Activated CD8-positive, alpha-beta T cell treated with anti-CD3 and anti-CD28 coated beads, Interleukin-2, amount 10 ng/mL, durations not matched to agents 7 days and 5 days (primary cell): Measurements from ENCODE around the gene STX5. TPM values are rescaled to one million over a fixed set of nuclear protein-coding genes. Genes with fewer than 3 reads are reported as not detected.

ENCODE experiments used
- ATAC-seq: fragments of 150-1000 bp; cut with Tn5 transposase; one replicate; pipeline ENCODE4 v1.10.0; 2021; ENCODE audit warnings: moderate library complexity
- CTCF ChIA-PET: fragments of 350-600 bp; sonication (Branson Sonifier 250); formaldehyde crosslinking; loops from one replicate; lab custom pipeline; 2021; ENCODE audit warnings: antibody characterized with exemption; lab: Charles Lee
- POLR2A ChIA-PET: fragments of 350-600 bp; sonication (Branson Sonifier 250); formaldehyde crosslinking; loops from one replicate; lab custom pipeline; 2021; ENCODE audit warnings: antibody characterized with exemption; lab: Charles Lee
- DNase-seq: peaks from one replicate; pipeline ENCODE4 v3.0.0-alpha.2; 2020
- H3K27ac Mint-ChIP-seq: one replicate; pipeline ENCODE4 v1.8.0; 2021; ENCODE audit warnings: mild to moderate bottlenecking, mixed read lengths
- H3K27me3 Mint-ChIP-seq: one replicate; pipeline ENCODE4 v1.8.0; 2021; ENCODE audit warnings: low read depth, mixed read lengths
- H3K36me3 Mint-ChIP-seq: one replicate; pipeline ENCODE4 v1.8.0; 2021; ENCODE audit warnings: low read depth, mixed read lengths
- H3K4me1 Mint-ChIP-seq: one replicate; pipeline ENCODE4 v1.8.0; 2021; ENCODE audit warnings: low read depth, mixed read lengths
- H3K4me3 Mint-ChIP-seq: one replicate; pipeline ENCODE4 v1.8.0; 2021; ENCODE audit warnings: mild to moderate bottlenecking, mixed read lengths
- H3K9me3 Mint-ChIP-seq: one replicate; pipeline ENCODE4 v1.8.0; 2022; ENCODE audit warnings: mixed read lengths; ENCODE audit not compliant: insufficient read depth
- total RNA-seq, 2 experiments: library from RNA; stranded (reverse); gene quantifications; one replicate each; pipeline ENCODE4 v1.2.3, GENCODE V29; 2021

STX5 gene
- total RNA-seq, 2 experiments from 2014 or later: 30.4 to 32.7 TPM

DNA sequence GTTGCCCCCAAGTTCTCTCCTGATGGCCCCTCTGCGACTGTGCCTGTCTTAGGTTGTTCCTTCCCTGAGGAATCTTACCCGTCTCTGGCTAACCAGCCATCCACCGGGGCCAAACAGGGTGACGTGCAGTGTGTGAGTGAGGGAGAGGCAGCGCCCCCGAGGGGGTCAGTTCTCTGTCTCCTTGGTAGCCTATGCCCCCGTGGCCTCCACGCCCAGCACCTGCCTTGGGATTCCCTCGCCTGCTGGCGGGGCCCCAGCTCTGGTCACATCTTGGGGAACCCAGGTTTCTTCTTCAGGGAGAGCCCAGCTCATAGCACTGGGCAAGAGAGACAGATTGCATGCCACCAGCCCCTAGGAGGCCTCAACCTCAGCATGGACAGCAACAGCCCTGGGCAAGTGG, 32.4 kb downstream of the STX5 start:
- ChIA-PET CTCF (interaction anchor here (0.6 to 1.8 kb wide), 2 partner anchors 9 to 14 kb away, joined by 3 to 5 read pairs; no protein-coding TSS in a partner anchor), POLR2A (interaction anchor here (2.5 to 2.8 kb wide), 2 partner anchors 9 to 42 kb away, joined by 12 to 21 read pairs; no protein-coding TSS in a partner anchor)
- Mint-ChIP-seq H3K9me3 (no peaks in the 10 kb centered on the region), H3K36me3 (peaks cover 81% of the 10 kb centered on the region), H3K4me3 (no peak overlapping the region), H3K27me3 (no peaks in the 10 kb centered on the region), H3K4me1 (peaks cover 18% of the 10 kb centered on the region), H3K27ac (no peak overlapping the region)
- ATAC-seq: no peak
- no peak for DNase-seq

DNA sequence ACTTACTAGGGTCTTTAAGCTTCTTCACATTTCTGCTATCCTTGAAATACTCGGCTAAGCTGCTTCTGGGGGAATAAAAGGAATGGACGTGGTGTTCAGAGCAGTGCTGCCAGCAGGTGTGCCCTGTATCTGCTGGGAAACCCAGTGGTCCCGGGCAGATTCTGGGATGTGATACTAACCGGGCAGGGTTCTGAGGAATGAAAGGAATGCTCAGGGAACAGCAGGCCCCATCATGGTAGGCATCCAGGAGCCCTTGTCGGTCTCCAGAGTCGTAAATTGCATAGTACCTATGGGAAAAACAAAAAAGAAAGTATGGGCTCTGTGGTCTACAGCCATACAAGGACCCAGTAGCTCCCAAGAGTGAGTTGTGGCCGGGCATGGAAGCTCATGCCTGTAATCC, 35.6 kb downstream of the STX5 start:
- H3K4me3 Mint-ChIP-seq: no peak overlapping the region
- H3K27me3 Mint-ChIP-seq: no peaks in the 10 kb centered on the region
- ChIA-PET CTCF (interaction anchor here (4.2 kb wide), 1 partner anchor 10 kb away, joined by 23 read pairs; the partner anchor contains the start of gene TMEM179B), POLR2A (interaction anchor here (0.8 to 4.1 kb wide), 4 partner anchors 9 to 60 kb away, joined by 3 to 31 read pairs (median 5); partner anchors contain the start of genes NXF1, TMEM179B and WDR74)
- ATAC-seq (no peak), DNase-seq (no peak)
- peaks cover 78% of the 10 kb centered on the region for H3K36me3 Mint-ChIP-seq
- H3K27ac Mint-ChIP-seq: no peak overlapping the region
- peaks cover 11% of the 10 kb centered on the region for H3K4me1 Mint-ChIP-seq
- H3K9me3 Mint-ChIP-seq: no peaks in the 10 kb centered on the region

DNA sequence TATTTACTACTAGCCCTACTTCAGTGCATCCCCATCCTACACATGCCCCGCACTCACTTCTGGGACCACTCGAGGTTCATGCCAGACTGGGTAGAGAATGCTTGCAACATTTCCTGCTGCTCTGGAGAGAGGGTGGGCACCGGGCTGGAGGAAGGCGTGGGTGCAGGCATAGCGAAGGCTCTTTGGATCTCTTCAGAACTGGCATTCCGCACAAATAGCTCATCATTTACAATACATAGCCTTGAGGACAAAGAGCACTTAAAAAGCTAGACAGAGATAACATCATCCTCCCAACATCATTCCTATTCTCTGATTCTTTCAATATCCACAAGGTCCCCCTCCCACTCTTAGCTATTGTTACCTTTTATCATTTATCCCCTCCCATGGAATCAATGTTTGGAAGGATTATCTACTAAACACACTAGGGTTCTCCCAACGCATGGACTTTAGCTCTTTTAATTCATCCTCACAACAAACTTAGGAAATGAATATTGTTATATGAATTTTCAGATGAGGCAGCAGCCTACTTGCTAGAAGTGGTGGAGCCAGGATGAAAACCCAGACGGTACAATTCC, 37.6 kb downstream of the STX5 start:
- ChIA-PET POLR2A (interaction anchor here (0.8 to 4.1 kb wide), 5 partner anchors 9 to 62 kb away, joined by 3 to 31 read pairs (median 5); partner anchors contain the start of genes NXF1, WDR74 and ZBTB3), CTCF (interaction anchor here (0.9 to 4.2 kb wide), 5 partner anchors 8 to 113 kb away, joined by 3 to 23 read pairs (median 3); partner anchors contain the start of genes TMEM179B and WDR74)
- Mint-ChIP-seq H3K4me3 (peak overlapping the region; percentile 10), H3K27ac (no peak overlapping the region), H3K9me3 (no peaks in the 10 kb centered on the region), H3K27me3 (no peaks in the 10 kb centered on the region), H3K4me1 (peaks cover 28% of the 10 kb centered on the region), H3K36me3 (peaks cover 84% of the 10 kb centered on the region)
- no peak for ATAC-seq
- no peak for DNase-seq

DNA sequence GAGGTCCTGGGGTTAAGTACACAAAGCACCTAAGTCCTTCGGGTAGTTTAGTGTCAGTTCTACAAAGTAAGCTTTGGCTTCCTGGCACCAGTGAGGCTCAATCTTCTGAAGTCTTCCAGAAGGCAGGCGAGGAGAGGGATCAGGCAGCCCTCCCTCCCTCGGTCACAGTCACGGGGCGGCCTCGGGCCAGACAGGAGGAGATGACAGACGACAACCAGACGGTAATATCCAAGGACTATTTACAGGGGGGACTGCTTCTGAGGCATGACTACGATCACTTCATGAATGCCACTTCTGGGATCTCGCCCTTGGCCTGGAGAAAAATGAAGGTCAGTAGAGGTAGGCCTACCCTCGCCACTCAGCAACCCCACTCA, 39.7 kb downstream of the STX5 start:
- ATAC-seq (peak; percentile 8), DNase-seq (no peak)
- H3K4me1 Mint-ChIP-seq: peaks cover 44% of the 10 kb centered on the region
- peak overlapping the region; percentile 88 for H3K4me3 Mint-ChIP-seq
- CTCF ChIA-PET: interaction anchor here (1.0 to 1.6 kb wide), 2 partner anchors 64 to 89 kb away, joined by 3 to 4 read pairs; partner anchors contain the start of gene SLC3A2
- no peaks in the 10 kb centered on the region for H3K27me3 Mint-ChIP-seq
- POLR2A ChIA-PET: interaction anchor here (0.9 to 7.8 kb wide), 9 partner anchors 9 to 146 kb away, joined by 3 to 190 read pairs (median 5); partner anchors contain the start of genes GANAB, NXF1, STX5 and WDR74
- H3K9me3 Mint-ChIP-seq: no peaks in the 10 kb centered on the region
- H3K36me3 Mint-ChIP-seq: peaks cover 85% of the 10 kb centered on the region
- peak overlapping the region; percentile 93 for H3K27ac Mint-ChIP-seq

DNA sequence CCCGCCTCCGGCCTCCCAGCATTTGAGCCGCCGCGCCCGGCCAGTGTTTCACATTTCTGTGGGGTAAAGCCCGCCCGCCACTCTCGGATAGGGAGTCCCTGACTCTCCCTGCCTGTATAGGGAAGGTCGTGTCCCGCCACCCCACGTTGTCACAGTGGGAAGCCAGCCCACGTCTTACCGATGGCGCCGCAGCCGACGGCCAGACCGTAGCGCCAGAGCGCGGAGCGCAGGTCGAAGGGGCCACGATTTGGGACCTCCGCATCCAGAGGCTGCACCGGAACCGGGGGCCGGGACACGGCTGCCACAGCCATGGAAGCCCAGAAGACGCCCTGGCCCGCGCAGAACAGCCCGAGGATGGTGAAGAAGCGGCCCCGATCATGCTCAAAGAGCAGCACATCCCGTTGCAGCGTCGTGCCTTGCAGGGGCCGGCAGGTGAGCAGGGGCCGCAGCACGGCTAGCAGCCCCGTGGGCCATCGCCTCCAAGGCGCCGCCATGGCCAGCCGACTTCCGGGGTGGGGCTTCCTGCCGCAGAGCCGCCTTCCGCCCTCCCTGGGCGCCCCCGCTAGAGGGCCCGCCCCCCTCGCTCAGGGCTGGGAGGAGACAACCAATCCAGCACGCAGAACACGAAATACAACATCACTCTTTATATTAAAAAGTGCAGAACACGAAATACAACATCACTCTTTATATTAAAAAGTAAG, 40.2 kb downstream of the STX5 start, which contains the start of gene TMEM223:
Gene TMEM223 (minus strand): TSS at position 506 of the 701 bp plus-strand sequence. CDS start 12 bp downstream, at position 494.
- POLR2A ChIA-PET: interaction anchor here (0.8 to 7.8 kb wide), 13 partner anchors 9 to 181 kb away, joined by 3 to 190 read pairs (median 6); partner anchors contain the start of genes GANAB, HNRNPUL2, NXF1 and STX5
- peaks cover 44% of the 10 kb centered on the region for H3K4me1 Mint-ChIP-seq
- peaks cover 82% of the 10 kb centered on the region for H3K36me3 Mint-ChIP-seq

DNA sequence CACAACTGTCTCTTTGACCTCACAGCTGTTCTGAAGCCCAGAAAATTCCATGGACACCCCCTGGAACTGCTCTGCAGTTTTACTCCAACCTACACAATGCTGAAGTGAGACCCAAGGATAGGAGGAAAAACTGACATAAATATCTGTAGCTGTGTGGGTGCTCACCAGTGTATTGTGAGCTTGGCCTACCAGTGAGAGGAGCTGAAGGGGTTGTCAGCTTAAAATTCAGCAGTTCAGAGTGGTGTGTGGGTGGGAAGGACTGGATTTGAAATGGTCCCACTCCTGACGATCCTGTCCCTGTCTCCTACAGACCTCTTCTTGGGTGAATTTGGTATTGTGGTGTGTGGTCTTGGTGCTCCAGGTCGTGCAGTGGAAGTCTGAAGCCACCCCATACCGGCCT, 42.3 kb downstream of the STX5 start:
- DNase-seq (no peak), ATAC-seq (no peak)
- ChIA-PET CTCF (interaction anchor here (0.7 to 7.9 kb wide), 11 partner anchors 11 to 247 kb away, joined by 3 to 144 read pairs (median 4); partner anchors contain the start of genes C11orf98, CSKMT, HNRNPUL2 and SLC3A2), POLR2A (interaction anchor here (0.8 to 7.8 kb wide), 10 partner anchors 11 to 124 kb away, joined by 4 to 190 read pairs (median 10); partner anchors contain the start of genes C11orf98, CSKMT, NXF1 and SLC3A2)
- H3K4me3 Mint-ChIP-seq: peak overlapping the region; percentile 96
- H3K9me3 Mint-ChIP-seq: no peaks in the 10 kb centered on the region
- no peaks in the 10 kb centered on the region for H3K27me3 Mint-ChIP-seq
- H3K36me3 Mint-ChIP-seq: peaks cover 73% of the 10 kb centered on the region
- peak overlapping the region; percentile 98 for H3K27ac Mint-ChIP-seq
- peaks cover 54% of the 10 kb centered on the region for H3K4me1 Mint-ChIP-seq

More for the DNA sequence above, 40.2 kb downstream of the STX5 start, which contains the start of gene TMEM223:
- CTCF ChIA-PET: interaction anchor here (0.7 to 1.9 kb wide), 4 partner anchors 9 to 71 kb away, joined by 3 to 5 read pairs (median 4); partner anchors contain the start of gene HNRNPUL2
- no peaks in the 10 kb centered on the region for H3K9me3 Mint-ChIP-seq
- no peaks in the 10 kb centered on the region for H3K27me3 Mint-ChIP-seq
- peak within 1 kb of the TSS; percentile 93 for H3K27ac Mint-ChIP-seq
- H3K4me3 Mint-ChIP-seq: peak within 1 kb of the TSS; percentile 88
- ATAC-seq (peak; percentile 78), DNase-seq (peak; percentile 94)

DNA sequence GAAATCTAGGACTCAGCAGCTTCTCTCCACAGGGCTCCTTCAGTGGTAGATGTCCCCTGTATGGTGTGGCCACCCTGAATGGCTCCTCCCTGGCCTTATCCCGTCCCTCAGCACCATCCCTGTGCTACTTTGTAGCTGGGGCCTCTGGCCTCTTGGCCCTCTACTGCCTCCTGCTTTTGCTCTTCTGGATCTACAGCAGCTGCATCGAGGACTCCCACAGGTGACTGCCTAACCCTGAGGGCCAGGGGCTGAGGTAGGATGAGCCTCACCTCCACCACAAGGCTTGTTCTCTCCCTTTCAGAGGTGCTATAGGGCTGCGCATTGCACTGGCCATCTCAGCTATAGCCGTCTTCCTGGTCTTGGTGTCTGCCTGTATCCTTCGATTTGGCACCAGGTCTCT, 42.9 kb downstream of the STX5 start:
- peaks cover 54% of the 10 kb centered on the region for H3K4me1 Mint-ChIP-seq
- peaks cover 67% of the 10 kb centered on the region for H3K36me3 Mint-ChIP-seq
- no peaks in the 10 kb centered on the region for H3K9me3 Mint-ChIP-seq
- POLR2A ChIA-PET: interaction anchor here (0.6 to 7.8 kb wide), 12 partner anchors 13 to 124 kb away, joined by 3 to 190 read pairs (median 9); partner anchors contain the start of genes C11orf98, CSKMT, HNRNPUL2 and NXF1
- DNase-seq (no peak), ATAC-seq (no peak)
- H3K4me3 Mint-ChIP-seq: peak overlapping the region; percentile 96
- CTCF ChIA-PET: interaction anchor here (0.9 to 7.9 kb wide), 9 partner anchors 16 to 108 kb away, joined by 3 to 144 read pairs (median 7); partner anchors contain the start of genes HNRNPUL2, SLC3A2, STX5 and TAF6L
- H3K27ac Mint-ChIP-seq: peak overlapping the region; percentile 98
- no peaks in the 10 kb centered on the region for H3K27me3 Mint-ChIP-seq

DNA sequence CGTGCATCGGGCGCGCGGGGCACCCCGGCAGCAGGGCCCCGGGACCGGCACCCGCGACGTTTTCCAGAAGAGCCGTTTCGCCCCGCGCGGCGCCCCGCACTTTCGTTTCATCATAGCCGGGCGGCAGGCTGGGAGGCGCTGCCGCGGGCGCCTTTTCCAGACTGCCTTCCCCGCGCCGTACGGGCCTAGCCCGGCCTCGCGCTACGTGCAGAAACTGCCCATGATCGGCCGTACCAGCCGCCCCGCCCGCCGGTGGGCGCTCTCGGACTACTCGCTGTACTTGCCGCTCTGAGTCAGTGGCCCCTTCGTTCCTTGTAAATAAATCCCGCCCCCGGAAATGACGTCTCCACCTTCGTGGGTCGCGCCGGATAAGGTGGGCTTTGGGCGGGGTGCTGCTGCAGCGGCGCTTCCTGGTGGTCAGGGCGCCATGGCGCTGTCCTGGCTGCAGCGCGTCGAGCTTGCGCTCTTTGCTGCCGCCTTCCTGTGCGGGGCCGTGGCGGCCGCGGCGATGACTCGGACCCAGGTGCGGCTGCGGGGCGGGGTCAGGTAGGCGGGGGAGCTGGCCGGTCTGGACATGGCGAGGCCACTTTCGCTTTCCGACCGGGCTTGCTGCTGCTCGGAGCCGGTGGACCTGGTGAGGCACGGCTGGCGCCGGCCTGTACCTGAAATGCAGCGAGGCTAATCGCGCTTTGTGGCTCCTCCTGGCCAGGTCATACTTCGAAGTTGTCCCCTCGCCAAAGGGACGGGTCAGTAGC, 44.7 kb downstream of the STX5 start, which contains the start of gene TMEM179B:
Gene TMEM179B (plus strand): TSS at position 398 of the 755 bp plus-strand sequence. CDS start 30 bp downstream, at position 428.
- POLR2A ChIA-PET: interaction anchor here (0.5 to 7.8 kb wide), 32 partner anchors 9 to 1406 kb away, joined by 3 to 190 read pairs (median 4); partner anchors contain the start of genes HNRNPUL2, NXF1, POLR2G and SLC3A2
- H3K4me1 Mint-ChIP-seq: peaks cover 46% of the 10 kb centered on the region
- CTCF ChIA-PET: interaction anchor here (0.7 to 7.9 kb wide), 53 partner anchors 9 to 362 kb away, joined by 3 to 144 read pairs (median 7); partner anchors contain the start of genes C11orf98, CSKMT, HNRNPUL2 and LBHD1
- no peaks in the 10 kb centered on the region for H3K27me3 Mint-ChIP-seq
- DNase-seq (peak; percentile 100), ATAC-seq (peak; percentile 70)
- H3K27ac Mint-ChIP-seq: peak within 1 kb of the TSS; percentile 98
- H3K4me3 Mint-ChIP-seq: peak within 1 kb of the TSS; percentile 96
- H3K36me3 Mint-ChIP-seq: peaks cover 65% of the 10 kb centered on the region
- H3K9me3 Mint-ChIP-seq: no peaks in the 10 kb centered on the region

DNA sequence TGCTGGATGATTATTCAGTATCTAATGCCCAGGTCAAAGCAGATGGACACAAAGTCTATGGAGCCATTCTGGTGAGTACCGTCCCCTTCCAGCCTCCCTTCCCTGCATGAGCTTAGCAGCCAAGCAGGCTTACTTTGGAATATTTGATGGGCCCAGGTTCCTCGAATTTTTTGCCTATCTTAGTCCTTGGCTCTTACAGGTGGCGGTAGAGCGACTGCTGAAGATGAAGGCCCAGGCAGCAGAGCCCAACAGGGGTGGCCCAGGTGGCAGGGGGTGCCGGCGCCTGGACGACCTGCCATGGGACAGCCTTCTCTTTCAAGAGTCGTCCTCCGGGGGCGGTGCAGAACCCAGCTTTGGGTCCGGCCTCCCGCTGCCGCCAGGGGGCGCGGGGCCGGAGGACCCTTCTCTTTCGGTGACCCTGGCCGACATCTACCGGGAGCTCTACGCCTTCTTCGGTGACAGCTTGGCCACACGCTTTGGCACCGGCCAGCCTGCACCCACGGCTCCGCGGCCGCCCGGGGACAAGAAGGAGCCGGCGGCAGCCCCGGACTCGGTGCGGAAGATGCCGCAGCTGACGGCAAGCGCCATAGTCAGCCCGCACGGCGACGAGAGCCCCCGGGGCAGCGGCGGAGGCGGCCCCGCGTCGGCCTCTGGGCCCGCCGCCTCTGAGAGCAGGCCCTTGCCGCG, 45.4 kb downstream of the STX5 start:
- no peaks in the 10 kb centered on the region for H3K9me3 Mint-ChIP-seq
- ChIA-PET POLR2A (interaction anchor here (0.6 to 7.8 kb wide), 26 partner anchors 9 to 1503 kb away, joined by 3 to 190 read pairs (median 6); partner anchors contain the start of genes EEF1G, HNRNPUL2, NXF1 and POLR2G), CTCF (interaction anchor here (0.9 to 7.9 kb wide), 53 partner anchors 10 to 362 kb away, joined by 3 to 144 read pairs (median 6); partner anchors contain the start of genes C11orf98, CSKMT, HNRNPUL2 and LBHD1)
- DNase-seq: peak; percentile 91
- H3K36me3 Mint-ChIP-seq: peaks cover 60% of the 10 kb centered on the region
- no peaks in the 10 kb centered on the region for H3K27me3 Mint-ChIP-seq
- H3K4me3 Mint-ChIP-seq: peak overlapping the region; percentile 79
- H3K27ac Mint-ChIP-seq: peak overlapping the region; percentile 91
- peak; percentile 69 for ATAC-seq
- peaks cover 42% of the 10 kb centered on the region for H3K4me1 Mint-ChIP-seq
